ENCODE measurements around the gene ARHGAP26.

ARHGAP26 gene

DNA sequence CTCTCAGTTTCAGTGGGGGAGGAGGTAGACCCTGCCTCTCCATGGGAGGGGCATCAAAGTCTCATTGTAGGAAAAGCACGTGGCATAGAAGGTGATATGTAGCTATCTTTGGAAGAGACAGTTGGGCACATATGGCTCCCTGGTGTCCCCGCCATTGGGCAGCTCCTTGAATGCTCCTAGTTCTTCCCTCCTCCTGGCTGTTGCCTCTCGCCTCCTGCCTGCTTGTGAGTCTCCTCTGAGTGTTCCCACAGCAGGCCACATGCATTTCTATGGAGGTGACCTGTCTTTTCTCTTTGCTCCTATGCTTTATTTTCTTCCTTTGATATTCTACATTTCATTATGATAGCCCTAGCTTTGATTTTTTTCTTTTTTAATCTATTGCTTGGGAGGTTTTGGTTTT lies 138.5 kb downstream of the ARHGAP26 start:
- Histone ChIP-seq H3K27ac (ENCODE audit: low read depth, low read length) (no peak overlapping the region), H3K9me3 (ENCODE audit: control insufficient read depth in 5 of 5, low read length in 5 of 5) (no peaks in the 10 kb centered on the region), H3K27me3 (ENCODE audit: control insufficient read depth in 5 of 5, insufficient read depth in 4 of 5, low read length in 5 of 5) (no peaks in the 10 kb centered on the region), H3K9ac (ENCODE audit: low read length in 5 of 5) (no peak overlapping the region), H3K4me1 (ENCODE audit: control insufficient read depth in 5 of 5, insufficient read depth in 5 of 5, low read length in 5 of 5) (peaks cover 0 to 4% (median 0%) of the 10 kb centered on the region in 5 donors), H3K4me3 (ENCODE audit: low read depth in 1 of 5, low read length in 5 of 5) (no peak overlapping the region), H3K36me3 (ENCODE audit: control insufficient read depth in 5 of 5, insufficient read depth in 5 of 5, low read length in 5 of 5) (peaks cover 21 to 68% (median 33%) of the 10 kb centered on the region in 5 donors)

DNA sequence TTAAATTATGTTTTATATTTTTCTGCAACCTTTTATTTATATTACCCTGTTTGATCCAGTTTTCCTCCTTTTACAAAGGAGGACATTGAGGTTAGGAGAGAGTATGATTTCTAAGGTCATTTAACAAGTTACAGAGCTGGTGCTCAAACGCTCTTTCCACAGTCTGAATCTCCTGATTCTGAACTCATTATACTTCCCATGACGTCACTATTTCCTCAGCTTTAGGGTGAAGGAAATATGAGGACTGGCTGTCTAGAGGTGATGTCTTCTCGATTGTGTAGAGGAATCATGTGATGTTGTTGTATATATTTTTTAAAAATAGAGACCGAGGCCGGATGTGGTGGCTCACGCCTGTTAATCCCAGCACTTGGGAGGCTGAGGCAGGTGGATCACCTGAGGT lies 140.0 kb downstream of the ARHGAP26 start:
- no peak overlapping the region for H3K27ac ChIP-seq (ENCODE audit: low read depth, low read length)
- H3K4me3 ChIP-seq (ENCODE audit: low read depth in 1 of 5, low read length in 5 of 5): no peak overlapping the region
- H3K36me3 ChIP-seq (ENCODE audit: control insufficient read depth in 5 of 5, insufficient read depth in 5 of 5, low read length in 5 of 5): peaks cover 17 to 67% (median 34%) of the 10 kb centered on the region in 5 donors

DNA sequence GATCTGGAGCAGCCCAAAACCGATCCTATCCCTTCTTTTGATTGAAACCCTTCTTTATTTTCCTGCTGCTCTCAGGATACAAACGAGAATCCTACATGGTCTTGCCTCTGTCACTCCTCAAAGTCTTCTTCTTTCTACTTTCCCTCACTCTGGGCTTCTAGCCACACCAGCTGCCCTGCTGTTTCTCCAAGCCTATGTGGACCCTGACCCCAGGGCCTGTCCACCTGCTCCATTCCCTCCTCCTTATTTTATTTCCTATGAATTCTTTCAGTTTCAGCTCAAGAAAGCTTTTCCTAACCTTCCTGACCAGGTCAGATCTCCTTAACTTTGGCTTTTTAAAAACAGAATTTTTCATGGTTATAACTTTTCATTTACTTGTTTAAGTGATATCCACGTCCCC lies 141.0 kb downstream of the ARHGAP26 start:
- peaks cover 14 to 61% (median 27%) of the 10 kb centered on the region in 5 donors for H3K36me3 ChIP-seq (ENCODE audit: control insufficient read depth in 5 of 5, insufficient read depth in 5 of 5, low read length in 5 of 5)
- no peak overlapping the region for H3K4me3 ChIP-seq (ENCODE audit: low read depth in 1 of 5, low read length in 5 of 5)
- H3K9me3 ChIP-seq (ENCODE audit: control insufficient read depth in 5 of 5, low read length in 5 of 5): no peaks in the 10 kb centered on the region
- H3K27me3 ChIP-seq (ENCODE audit: control insufficient read depth in 5 of 5, insufficient read depth in 4 of 5, low read length in 5 of 5): no peaks in the 10 kb centered on the region
- H3K4me1 ChIP-seq (ENCODE audit: control insufficient read depth in 5 of 5, insufficient read depth in 5 of 5, low read length in 5 of 5): peaks cover 0 to 4% (median 0%) of the 10 kb centered on the region in 5 donors
- no peak overlapping the region for H3K27ac ChIP-seq (ENCODE audit: low read depth, low read length)
- H3K9ac ChIP-seq (ENCODE audit: low read length in 5 of 5): no peak overlapping the region

More for the DNA sequence above, 140.0 kb downstream of the ARHGAP26 start:
- Histone ChIP-seq H3K4me1 (ENCODE audit: control insufficient read depth in 5 of 5, insufficient read depth in 5 of 5, low read length in 5 of 5) (peaks cover 0 to 4% (median 0%) of the 10 kb centered on the region in 5 donors), H3K27me3 (ENCODE audit: control insufficient read depth in 5 of 5, insufficient read depth in 4 of 5, low read length in 5 of 5) (no peaks in the 10 kb centered on the region), H3K9ac (ENCODE audit: low read length in 5 of 5) (no peak overlapping the region), H3K9me3 (ENCODE audit: control insufficient read depth in 5 of 5, low read length in 5 of 5) (no peaks in the 10 kb centered on the region)

DNA sequence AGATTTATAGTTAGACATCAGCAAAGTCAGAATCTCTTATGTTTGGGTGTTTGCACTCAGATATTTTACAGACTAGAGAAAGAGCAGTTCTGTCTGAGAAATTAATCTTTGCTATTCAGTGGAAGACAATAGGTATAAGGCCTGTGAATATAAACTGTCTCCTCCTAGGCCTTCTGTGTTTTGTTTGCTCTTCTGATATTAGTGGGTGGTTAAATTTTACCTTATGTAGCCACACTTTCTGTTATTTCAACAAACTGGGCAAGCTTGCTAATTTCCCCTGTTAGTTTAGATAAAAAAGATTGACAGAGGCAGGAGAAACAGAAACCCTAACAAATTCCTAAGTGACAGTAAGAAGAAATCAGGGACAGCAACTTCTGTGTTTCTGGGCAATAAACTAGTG lies 141.6 kb downstream of the ARHGAP26 start:
- no peaks in the 10 kb centered on the region for H3K9me3 ChIP-seq (ENCODE audit: control insufficient read depth in 5 of 5, low read length in 5 of 5)

DNA sequence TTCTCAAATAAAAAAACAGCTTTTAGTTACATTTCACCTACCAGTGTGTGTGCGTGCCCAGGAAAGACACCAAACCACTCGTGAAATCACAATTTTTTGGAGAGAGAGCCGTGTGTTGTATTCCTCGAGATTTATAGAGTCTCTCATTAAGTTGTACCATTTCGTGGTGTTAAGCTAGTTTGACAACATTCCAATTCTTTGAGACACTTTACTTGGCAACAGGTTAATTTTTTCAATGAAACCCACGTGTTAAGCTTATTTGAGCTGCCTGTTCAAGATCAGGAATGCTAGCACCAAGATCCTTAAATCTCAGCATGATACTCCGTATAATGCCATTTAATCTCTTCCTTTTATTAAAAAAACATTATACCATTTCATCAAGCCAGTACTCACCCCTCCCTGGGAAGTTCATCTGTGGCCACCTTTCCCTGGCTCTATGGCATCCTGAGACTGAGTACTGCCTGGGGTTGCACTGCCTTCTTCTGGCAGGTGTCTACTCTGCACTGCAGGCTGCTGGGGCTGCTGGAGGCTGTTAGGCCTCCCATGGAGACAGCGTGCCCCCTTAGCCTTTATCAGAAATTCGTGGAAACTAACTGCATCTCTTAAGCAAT lies 143.7 kb downstream of the ARHGAP26 start:
- Histone ChIP-seq H3K4me3 (ENCODE audit: low read depth in 1 of 5, low read length in 5 of 5) (no peak overlapping the region), H3K36me3 (ENCODE audit: control insufficient read depth in 5 of 5, insufficient read depth in 5 of 5, low read length in 5 of 5) (peaks cover 9 to 45% (median 18%) of the 10 kb centered on the region in 5 donors), H3K27me3 (ENCODE audit: control insufficient read depth in 5 of 5, insufficient read depth in 4 of 5, low read length in 5 of 5) (no peaks in the 10 kb centered on the region), H3K9me3 (ENCODE audit: control insufficient read depth in 5 of 5, low read length in 5 of 5) (no peaks in the 10 kb centered on the region), H3K4me1 (ENCODE audit: control insufficient read depth in 5 of 5, insufficient read depth in 5 of 5, low read length in 5 of 5) (no peaks in the 10 kb centered on the region), H3K9ac (ENCODE audit: low read length in 5 of 5) (no peak overlapping the region), H3K27ac (ENCODE audit: low read depth, low read length) (no peak overlapping the region)

More for the DNA sequence above, 141.6 kb downstream of the ARHGAP26 start:
- Histone ChIP-seq H3K36me3 (ENCODE audit: control insufficient read depth in 5 of 5, insufficient read depth in 5 of 5, low read length in 5 of 5) (peaks cover 14 to 59% (median 25%) of the 10 kb centered on the region in 5 donors), H3K4me3 (ENCODE audit: low read depth in 1 of 5, low read length in 5 of 5) (no peak overlapping the region), H3K27ac (ENCODE audit: low read depth, low read length) (no peak overlapping the region), H3K4me1 (ENCODE audit: control insufficient read depth in 5 of 5, insufficient read depth in 5 of 5, low read length in 5 of 5) (peaks cover 0 to 4% (median 0%) of the 10 kb centered on the region in 5 donors), H3K9ac (ENCODE audit: low read length in 5 of 5) (no peak overlapping the region), H3K27me3 (ENCODE audit: control insufficient read depth in 5 of 5, insufficient read depth in 4 of 5, low read length in 5 of 5) (no peaks in the 10 kb centered on the region)

DNA sequence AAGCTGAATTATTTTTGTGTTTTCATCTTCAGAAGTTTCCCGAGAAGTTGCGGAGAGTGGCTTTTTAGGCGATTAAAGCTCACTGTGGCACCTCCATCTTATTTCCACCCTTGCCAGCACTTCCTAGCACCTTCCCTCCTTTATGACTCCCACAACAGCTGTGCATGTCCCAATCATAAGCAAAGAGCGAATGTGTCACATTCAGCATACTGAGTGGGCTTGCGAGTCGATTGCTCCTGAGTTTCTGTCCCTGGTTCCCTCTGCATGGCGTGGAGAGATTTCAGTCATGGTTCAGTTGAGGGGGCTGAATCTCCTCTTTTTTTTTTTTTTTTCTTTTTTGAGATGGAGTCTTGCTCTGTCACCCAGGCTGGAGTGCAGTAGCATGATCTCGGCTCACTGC lies 144.9 kb downstream of the ARHGAP26 start:
- H3K9me3 ChIP-seq (ENCODE audit: control insufficient read depth in 5 of 5, low read length in 5 of 5): no peaks in the 10 kb centered on the region
- no peaks in the 10 kb centered on the region for H3K27me3 ChIP-seq (ENCODE audit: control insufficient read depth in 5 of 5, insufficient read depth in 4 of 5, low read length in 5 of 5)
- H3K4me1 ChIP-seq (ENCODE audit: control insufficient read depth in 5 of 5, insufficient read depth in 5 of 5, low read length in 5 of 5): no peaks in the 10 kb centered on the region
- no peak overlapping the region for H3K4me3 ChIP-seq (ENCODE audit: low read depth in 1 of 5, low read length in 5 of 5)
- H3K27ac ChIP-seq (ENCODE audit: low read depth, low read length): no peak overlapping the region
- no peak overlapping the region for H3K9ac ChIP-seq (ENCODE audit: low read length in 5 of 5)
- peaks cover 9 to 45% (median 14%) of the 10 kb centered on the region in 5 donors for H3K36me3 ChIP-seq (ENCODE audit: control insufficient read depth in 5 of 5, insufficient read depth in 5 of 5, low read length in 5 of 5)

DNA sequence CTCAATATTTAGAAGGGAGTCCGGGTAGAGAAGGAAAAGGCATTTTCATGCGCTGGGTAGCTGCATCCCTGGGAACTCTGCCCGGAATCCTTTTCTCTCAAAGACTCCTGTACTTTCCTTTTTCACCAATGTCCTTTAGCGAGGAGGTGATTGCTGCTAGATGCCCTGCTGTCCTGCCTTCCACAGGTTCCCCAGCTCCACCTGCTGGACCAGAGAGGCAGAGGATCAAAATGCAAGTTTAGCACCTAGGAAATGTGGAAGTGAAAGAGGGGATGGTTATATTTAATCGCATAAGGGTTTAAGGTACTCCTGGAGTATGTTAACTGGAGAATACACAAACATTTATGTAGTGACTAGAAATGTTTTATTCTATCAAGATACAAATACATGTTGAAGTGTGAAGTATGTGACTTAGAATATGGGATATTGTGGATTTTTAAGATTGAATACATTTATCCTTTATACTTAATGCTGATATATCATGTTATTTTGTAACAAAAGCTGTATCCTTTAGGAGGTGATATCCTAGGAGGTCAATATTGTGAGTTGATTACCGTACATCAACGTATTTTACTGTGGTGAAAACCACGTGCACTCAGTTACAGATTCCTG lies 145.7 kb downstream of the ARHGAP26 start:
- Histone ChIP-seq H3K27ac (ENCODE audit: low read depth, low read length) (no peak overlapping the region), H3K4me3 (ENCODE audit: low read depth in 1 of 5, low read length in 5 of 5) (no peak overlapping the region), H3K36me3 (ENCODE audit: control insufficient read depth in 5 of 5, insufficient read depth in 5 of 5, low read length in 5 of 5) (peaks cover 5 to 41% (median 14%) of the 10 kb centered on the region in 5 donors), H3K27me3 (ENCODE audit: control insufficient read depth in 5 of 5, insufficient read depth in 4 of 5, low read length in 5 of 5) (no peaks in the 10 kb centered on the region), H3K4me1 (ENCODE audit: control insufficient read depth in 5 of 5, insufficient read depth in 5 of 5, low read length in 5 of 5) (no peaks in the 10 kb centered on the region), H3K9ac (ENCODE audit: low read length in 5 of 5) (no peak overlapping the region), H3K9me3 (ENCODE audit: control insufficient read depth in 5 of 5, low read length in 5 of 5) (no peaks in the 10 kb centered on the region)

DNA sequence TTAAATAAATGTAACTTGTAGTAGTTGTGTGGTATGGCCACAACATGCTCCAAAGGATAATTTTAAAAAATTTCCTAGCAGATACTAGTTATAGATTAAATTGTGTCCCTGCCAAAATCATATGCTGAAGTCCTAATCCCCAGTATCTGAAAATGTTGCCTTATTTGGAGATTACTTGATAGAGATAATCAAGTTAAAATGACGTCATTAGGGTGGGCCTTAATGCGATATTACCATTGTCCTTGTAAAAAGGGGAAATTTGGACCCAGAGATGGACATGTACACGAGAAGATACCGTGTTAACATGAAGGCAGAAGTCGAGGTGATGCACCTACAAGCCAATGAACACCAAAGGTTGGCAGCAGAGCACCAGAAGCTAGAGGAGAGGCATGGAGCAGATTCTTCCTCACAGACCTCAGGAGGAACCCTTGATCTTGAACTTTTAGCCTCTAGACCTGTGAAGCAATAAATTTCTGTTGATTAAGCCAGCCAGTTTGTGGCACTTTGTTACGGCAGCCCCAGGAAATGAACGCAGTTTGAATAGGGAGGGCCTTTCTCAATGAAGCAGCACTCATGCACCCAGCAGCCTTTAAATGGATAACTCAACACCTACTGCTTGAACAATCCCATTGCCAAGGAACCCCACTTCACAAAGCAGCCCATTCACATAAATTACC lies 148.9 kb downstream of the ARHGAP26 start:
- Histone ChIP-seq H3K27ac (ENCODE audit: low read depth, low read length) (no peak overlapping the region), H3K9ac (ENCODE audit: low read length in 5 of 5) (no peak overlapping the region), H3K36me3 (ENCODE audit: control insufficient read depth in 5 of 5, insufficient read depth in 5 of 5, low read length in 5 of 5) (peaks cover 0 to 13% (median 0%) of the 10 kb centered on the region in 5 donors), H3K9me3 (ENCODE audit: control insufficient read depth in 5 of 5, low read length in 5 of 5) (no peaks in the 10 kb centered on the region), H3K4me1 (ENCODE audit: control insufficient read depth in 5 of 5, insufficient read depth in 5 of 5, low read length in 5 of 5) (peaks cover 1 to 18% (median 6%) of the 10 kb centered on the region in 5 donors), H3K27me3 (ENCODE audit: control insufficient read depth in 5 of 5, insufficient read depth in 4 of 5, low read length in 5 of 5) (no peaks in the 10 kb centered on the region), H3K4me3 (ENCODE audit: low read depth in 1 of 5, low read length in 5 of 5) (no peak overlapping the region)

DNA sequence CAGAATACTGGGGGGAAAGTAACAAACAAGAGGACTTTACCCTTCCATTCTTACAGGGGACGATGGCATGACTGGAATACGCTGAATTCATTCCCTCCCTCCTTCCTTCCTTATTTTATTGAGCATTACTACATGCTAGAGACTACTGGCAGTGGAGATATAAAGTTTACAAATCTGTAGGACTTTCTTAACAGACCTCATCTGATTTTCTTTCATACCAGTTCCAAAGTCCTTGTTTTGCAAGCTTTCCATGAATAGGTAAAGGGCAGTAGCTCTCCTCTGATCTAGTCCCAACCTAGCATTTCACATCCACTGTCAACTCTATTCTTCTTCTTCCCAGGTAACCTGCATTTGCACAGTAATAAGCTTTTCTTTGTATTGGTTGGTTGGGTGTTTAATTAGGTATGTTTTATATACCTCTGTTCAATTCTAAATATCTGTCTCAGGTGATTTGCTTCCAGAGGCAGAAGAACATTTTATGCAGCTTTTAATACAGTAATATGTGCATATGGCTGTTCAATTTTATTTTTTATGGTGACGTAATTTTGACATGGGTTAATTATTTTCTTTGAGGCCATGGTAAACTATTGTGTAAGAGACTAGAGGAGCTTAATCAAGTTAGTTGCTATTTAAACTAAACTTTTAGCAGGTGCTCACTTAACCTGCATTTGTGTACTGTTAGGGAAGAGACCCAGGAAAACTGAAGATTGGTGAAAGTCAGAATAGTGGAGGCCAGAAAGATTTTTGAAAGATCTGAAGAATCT lies 150.9 kb downstream of the ARHGAP26 start:
- H3K27ac ChIP-seq (ENCODE audit: low read depth, low read length): no peak overlapping the region

More for the DNA sequence above, 150.9 kb downstream of the ARHGAP26 start:
- H3K4me3 ChIP-seq (ENCODE audit: low read depth in 1 of 5, low read length in 5 of 5): no peak overlapping the region
- H3K4me1 ChIP-seq (ENCODE audit: control insufficient read depth in 5 of 5, insufficient read depth in 5 of 5, low read length in 5 of 5): peaks cover 4 to 37% (median 20%) of the 10 kb centered on the region in 5 donors
- H3K9ac ChIP-seq (ENCODE audit: low read length in 5 of 5): no peak overlapping the region
- H3K9me3 ChIP-seq (ENCODE audit: control insufficient read depth in 5 of 5, low read length in 5 of 5): no peaks in the 10 kb centered on the region
- no peaks in the 10 kb centered on the region for H3K36me3 ChIP-seq (ENCODE audit: control insufficient read depth in 5 of 5, insufficient read depth in 5 of 5, low read length in 5 of 5)
- no peaks in the 10 kb centered on the region for H3K27me3 ChIP-seq (ENCODE audit: control insufficient read depth in 5 of 5, insufficient read depth in 4 of 5, low read length in 5 of 5)
